ENCODE data around the gene PTP4A1. TPM values are rescaled to one million over a fixed set of nuclear protein-coding genes. Genes with fewer than 3 reads are reported as not detected.
A peak's percentile ranks its signal among the peaks of the same experiment; 100 is the strongest.

PTP4A1 gene
- total and polyA plus RNA-seq, 2 of the 13 experiments (the other 11 are each of a cell fraction or from before 2014, with no cell fraction given), result 141 to 376 TPM

DNA sequence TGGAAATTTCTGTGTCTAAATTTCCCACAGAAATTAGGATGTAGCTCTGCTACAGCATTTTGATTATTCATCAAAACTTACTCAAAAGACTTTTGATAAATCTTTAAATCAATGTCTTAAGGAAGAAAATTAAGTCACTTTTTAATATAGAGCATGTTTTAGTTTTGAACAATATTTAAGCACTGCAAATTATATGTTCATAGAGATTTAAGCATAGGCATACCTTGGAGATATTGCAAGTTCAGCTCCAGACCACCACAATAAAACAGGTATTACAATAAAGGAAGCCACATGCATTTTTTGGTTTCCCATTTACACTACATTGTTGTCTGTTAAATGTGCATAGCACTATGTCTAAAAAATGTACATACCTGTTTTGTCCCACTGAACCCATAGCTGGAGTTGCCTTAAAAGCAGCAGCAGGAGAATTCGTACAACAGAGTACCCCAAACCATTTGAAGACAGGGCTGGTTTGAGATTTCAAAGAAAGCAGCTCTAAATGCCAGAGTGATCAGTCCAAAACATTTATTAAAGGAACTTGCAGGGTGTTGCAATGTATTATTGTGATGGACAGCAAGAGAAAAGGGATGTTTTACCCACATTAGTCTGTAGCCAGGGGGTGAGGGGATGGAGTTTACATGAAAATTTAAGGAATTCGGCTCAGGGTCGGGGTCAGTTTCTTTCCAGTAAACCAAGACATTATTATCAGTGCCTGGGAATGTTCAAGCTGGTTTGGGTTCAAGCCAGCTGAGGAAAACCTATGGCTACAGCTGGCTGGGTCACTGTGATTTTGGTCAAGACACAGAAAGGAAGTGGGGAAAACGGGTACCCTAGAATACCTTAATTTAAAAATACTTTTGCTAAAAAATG is 6.3 kb upstream of the PTP4A1 start (continued):
- TF ChIP-seq MAFK (conservative IDR thresholded peaks at IDR 0.05 in 1 of 2, IDR thresholded peaks at IDR 0.05 in 1 of 2; ENCODE audit: low read length in 2 of 2) (no peak), TCF7 (IDR thresholded peaks at IDR 0.05; ENCODE audit: low read depth) (no peak), KAT2B (IDR thresholded peaks at IDR 0.05; ENCODE audit: borderline replicate concordance, low read depth, low read length) (no peak), KAT8 (CRISPR knock-in tag; IDR thresholded peaks at IDR 0.05) (no peak), REST (IDR thresholded peaks at IDR 0.05; ENCODE audit: borderline replicate concordance in 1 of 2, low read depth in 1 of 2, low read length in 2 of 2) (no peak), ZMYM4 (CRISPR knock-in tag; IDR thresholded peaks at IDR 0.05) (peak; percentile 8; the same call in 1 of the 2 replicates), SNAPC2 (CRISPR knock-in tag; IDR thresholded peaks at IDR 0.05) (0 out of 2 replicates have a peak, but pooled peaks have one; percentile 37), MXD3 (CRISPR knock-in tag; IDR thresholded peaks at IDR 0.05) (no peak), MLLT10 (CRISPR knock-in tag; IDR thresholded peaks at IDR 0.05) (no peak), HOXA3 (CRISPR knock-in tag; IDR thresholded peaks at IDR 0.05) (no peak), ZNF724P (CRISPR knock-in tag; IDR thresholded peaks at IDR 0.05; ENCODE audit: borderline replicate concordance) (no peak)
- TF ChIP-seq, protein P1, sequence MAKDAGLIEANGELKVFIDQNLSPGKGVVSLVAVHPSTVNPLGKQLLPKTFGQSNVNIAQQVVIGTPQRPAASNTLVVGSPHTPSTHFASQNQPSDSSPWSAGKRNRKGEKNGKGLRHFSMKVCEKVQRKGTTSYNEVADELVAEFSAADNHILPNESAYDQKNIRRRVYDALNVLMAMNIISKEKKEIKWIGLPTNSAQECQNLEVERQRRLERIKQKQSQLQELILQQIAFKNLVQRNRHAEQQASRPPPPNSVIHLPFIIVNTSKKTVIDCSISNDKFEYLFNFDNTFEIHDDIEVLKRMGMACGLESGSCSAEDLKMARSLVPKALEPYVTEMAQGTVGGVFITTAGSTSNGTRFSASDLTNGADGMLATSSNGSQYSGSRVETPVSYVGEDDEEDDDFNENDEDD (CRISPR knock-in tag; IDR thresholded peaks at IDR 0.05; ENCODE audit: borderline replicate concordance), result no peak
- TF ChIP-seq, protein P2, sequence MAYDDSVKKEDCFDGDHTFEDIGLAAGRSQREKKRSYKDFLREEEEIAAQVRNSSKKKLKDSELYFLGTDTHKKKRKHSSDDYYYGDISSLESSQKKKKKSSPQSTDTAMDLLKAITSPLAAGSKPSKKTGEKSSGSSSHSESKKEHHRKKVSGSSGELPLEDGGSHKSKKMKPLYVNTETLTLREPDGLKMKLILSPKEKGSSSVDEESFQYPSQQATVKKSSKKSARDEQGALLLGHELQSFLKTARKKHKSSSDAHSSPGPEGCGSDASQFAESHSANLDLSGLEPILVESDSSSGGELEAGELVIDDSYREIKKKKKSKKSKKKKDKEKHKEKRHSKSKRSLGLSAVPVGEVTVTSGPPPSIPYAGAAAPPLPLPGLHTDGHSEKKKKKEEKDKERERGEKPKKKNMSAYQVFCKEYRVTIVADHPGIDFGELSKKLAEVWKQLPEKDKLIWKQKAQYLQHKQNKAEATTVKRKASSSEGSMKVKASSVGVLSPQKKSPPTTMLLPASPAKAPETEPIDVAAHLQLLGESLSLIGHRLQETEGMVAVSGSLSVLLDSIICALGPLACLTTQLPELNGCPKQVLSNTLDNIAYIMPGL (CRISPR knock-in tag; IDR thresholded peaks at IDR 0.05; ENCODE audit: borderline replicate concordance in 1 of 2, low read depth in 1 of 2), result no peak
- TF ChIP-seq, protein P3, sequence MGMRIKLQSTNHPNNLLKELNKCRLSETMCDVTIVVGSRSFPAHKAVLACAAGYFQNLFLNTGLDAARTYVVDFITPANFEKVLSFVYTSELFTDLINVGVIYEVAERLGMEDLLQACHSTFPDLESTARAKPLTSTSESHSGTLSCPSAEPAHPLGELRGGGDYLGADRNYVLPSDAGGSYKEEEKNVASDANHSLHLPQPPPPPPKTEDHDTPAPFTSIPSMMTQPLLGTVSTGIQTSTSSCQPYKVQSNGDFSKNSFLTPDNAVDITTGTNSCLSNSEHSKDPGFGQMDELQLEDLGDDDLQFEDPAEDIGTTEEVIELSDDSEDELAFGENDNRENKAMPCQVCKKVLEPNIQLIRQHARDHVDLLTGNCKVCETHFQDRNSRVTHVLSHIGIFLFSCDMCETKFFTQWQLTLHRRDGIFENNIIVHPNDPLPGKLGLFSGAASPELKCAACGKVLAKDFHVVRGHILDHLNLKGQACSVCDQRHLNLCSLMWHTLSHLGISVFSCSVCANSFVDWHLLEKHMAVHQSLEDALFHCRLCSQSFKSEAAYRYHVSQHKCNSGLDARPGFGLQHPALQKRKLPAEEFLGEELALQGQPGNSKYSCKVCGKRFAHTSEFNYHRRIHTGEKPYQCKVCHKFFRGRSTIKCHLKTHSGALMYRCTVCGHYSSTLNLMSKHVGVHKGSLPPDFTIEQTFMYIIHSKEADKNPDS (CRISPR knock-in tag; IDR thresholded peaks at IDR 0.05), result peak; percentile 50; the same call in 1 of the 2 replicates
- TF ChIP-seq, protein P4, sequence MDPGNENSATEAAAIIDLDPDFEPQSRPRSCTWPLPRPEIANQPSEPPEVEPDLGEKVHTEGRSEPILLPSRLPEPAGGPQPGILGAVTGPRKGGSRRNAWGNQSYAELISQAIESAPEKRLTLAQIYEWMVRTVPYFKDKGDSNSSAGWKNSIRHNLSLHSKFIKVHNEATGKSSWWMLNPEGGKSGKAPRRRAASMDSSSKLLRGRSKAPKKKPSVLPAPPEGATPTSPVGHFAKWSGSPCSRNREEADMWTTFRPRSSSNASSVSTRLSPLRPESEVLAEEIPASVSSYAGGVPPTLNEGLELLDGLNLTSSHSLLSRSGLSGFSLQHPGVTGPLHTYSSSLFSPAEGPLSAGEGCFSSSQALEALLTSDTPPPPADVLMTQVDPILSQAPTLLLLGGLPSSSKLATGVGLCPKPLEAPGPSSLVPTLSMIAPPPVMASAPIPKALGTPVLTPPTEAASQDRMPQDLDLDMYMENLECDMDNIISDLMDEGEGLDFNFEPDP (CRISPR knock-in tag; conservative IDR thresholded peaks at IDR 0.05), result 0 out of 2 replicates have a peak, but pooled peaks have one; percentile 21
